Gastrocnemius medialis (tissue), 4 donors: ENCODE results near the gene CTPS2.

Experiments used
- CTCF ChIP-seq, 5 experiments: fragments of 450-650 bp in 3 of 5; fragments of 200-600 bp in 2 of 5; sonication (generic) in 2 of 5; IDR thresholded peaks in 4 of 5; conservative IDR thresholded peaks in 1 of 5; 1 replicate in 4 of 5; 2 replicates in 1 of 5; pipeline ENCODE4 v1.5.1; 2016 to 2019; ENCODE audit warnings: antibody characterized with exemption in 5 of 5, mild to moderate bottlenecking in 3 of 5, moderate library complexity in 3 of 5
- POLR2A ChIP-seq, 2 donors: fragments of 450-650 bp; IDR thresholded peaks; one replicate each; pipeline ENCODE4 v1.6.1; 2017; ENCODE audit warnings: antibody characterized with exemption in 2 of 2, mild to moderate bottlenecking in 2 of 2, moderate library complexity in 2 of 2

DNA sequence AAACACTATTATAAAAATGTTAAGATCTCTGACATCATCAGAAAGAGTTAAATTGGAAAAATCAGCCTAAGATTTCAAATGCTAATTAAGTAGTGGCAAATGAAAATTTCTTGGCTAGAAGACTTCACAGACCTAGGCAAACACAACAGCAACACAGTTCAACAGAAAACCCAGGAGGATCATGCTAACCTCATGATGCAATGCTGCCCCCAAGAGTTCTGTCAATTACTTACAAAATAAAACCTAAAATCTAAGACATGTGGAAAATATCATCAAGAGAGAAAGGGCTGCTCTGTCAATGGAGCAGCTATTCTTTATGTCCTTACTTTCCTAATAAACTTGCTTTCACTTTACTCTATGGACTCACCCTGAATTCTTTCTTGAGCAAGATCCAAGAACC lies 41.5 kb downstream of the CTPS2 start:
- TF ChIP-seq CTCF (IDR thresholded peaks at IDR 0.05 in 4 of 5, conservative IDR thresholded peaks at IDR 0.05 in 1 of 5) (peak in 2 of 5 experiments; percentile 19 to 39), POLR2A (IDR thresholded peaks at IDR 0.05) (no peak)
